Central memory CD8-positive, alpha-beta T cell (primary cell): ENCODE results near the gene WDR18.

Experiments used
- ATAC-seq: fragments of 150-1000 bp; cut with Tn5 transposase; replicated peaks from 2 replicates; pipeline ENCODE4 v1.10.0; 2022; ENCODE audit warnings: mild to moderate bottlenecking, moderate FRiP score, moderate number of reproducible peaks; ENCODE audit not compliant: poor library complexity, severe bottlenecking; ENCODE audit errors: extremely low read depth
- DNase-seq, 2 donors: peaks; one replicate each; pipeline ENCODE4 v3.0.0; 2021; ENCODE audit warnings: low spot score in 2 of 2
- H3K27ac Mint-ChIP-seq: one replicate; pipeline ENCODE4 v1.8.0; 2022; ENCODE audit warnings: low read depth, mild to moderate bottlenecking, moderate library complexity, mixed read lengths
- H3K27me3 Mint-ChIP-seq: one replicate; pipeline ENCODE4 v1.8.0; 2022; ENCODE audit warnings: mixed read lengths
- H3K36me3 Mint-ChIP-seq: one replicate; pipeline ENCODE4 v1.8.0; 2022; ENCODE audit warnings: mild to moderate bottlenecking, moderate library complexity, mixed read lengths; ENCODE audit not compliant: insufficient read depth
- H3K4me1 Mint-ChIP-seq: one replicate; pipeline ENCODE4 v1.8.0; 2022; ENCODE audit warnings: mixed read lengths
- H3K4me3 Mint-ChIP-seq: one replicate; pipeline ENCODE4 v1.8.0; 2022; ENCODE audit warnings: mild to moderate bottlenecking, moderate library complexity, mixed read lengths
- H3K9me3 Mint-ChIP-seq: one replicate; pipeline ENCODE4 v1.8.0; 2022; ENCODE audit warnings: mixed read lengths

The WDR18 gene

GRCh38 chr19:964116-964520 lies 20.0 kb upstream of the WDR18 start:
- DNase-seq (no peak), ATAC-seq (no peak)
- Mint-ChIP-seq H3K27ac (no peak overlapping the region), H3K4me1 (no peaks in the 10 kb centered on the region), H3K4me3 (no peak overlapping the region), H3K36me3 (peaks cover 10% of the 10 kb centered on the region), H3K27me3 (no peaks in the 10 kb centered on the region), H3K9me3 (no peaks in the 10 kb centered on the region)

DNA sequence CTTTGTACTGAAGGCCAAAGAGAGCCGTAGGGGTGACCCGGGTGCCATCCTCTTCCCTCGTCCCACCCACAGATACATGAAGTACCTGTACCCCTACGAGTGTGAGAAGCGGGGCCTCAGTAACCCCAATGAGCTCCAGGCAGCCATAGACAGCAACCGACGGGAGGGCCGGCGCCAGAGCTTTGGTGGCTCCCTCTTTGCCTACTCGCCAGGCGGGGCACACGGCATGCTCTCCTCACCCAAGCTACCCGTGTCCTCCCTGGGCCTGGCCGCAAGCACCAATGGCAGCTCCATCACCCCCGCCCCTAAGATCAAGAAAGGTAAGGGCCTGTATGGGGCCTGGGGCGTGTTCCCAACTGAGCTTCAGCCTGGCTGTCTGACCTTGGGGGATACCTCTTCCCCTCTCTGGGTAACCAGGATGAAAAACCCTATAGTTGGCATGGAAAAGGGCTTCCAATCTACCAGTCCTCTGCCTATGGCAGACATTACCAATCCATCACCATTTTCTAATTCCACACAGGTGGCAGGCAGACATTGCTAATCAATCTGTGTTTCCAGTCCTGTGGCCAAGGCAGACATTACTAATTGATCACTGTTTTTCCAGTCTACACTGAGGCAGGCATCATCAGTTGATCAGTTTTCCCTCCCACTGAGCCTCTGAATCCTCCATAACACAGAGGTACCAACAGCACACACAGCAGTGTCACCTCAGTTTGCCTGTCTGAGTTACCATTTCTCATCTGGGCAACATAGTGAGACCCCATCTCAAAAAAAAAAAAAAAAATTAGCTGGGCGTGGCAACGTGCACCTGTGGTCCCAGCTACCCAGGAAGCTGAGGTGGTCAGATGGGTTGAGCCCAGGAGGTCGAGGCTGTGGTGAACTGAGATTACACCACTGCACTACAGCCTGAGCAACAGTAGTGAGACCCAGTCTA lies 19.1 kb upstream of the WDR18 start:
- Mint-ChIP-seq H3K27me3 (no peaks in the 10 kb centered on the region), H3K4me1 (no peaks in the 10 kb centered on the region), H3K36me3 (peaks cover 12% of the 10 kb centered on the region), H3K4me3 (no peak overlapping the region), H3K9me3 (no peaks in the 10 kb centered on the region), H3K27ac (no peak overlapping the region)
- no peak for DNase-seq
- no peak for ATAC-seq

DNA sequence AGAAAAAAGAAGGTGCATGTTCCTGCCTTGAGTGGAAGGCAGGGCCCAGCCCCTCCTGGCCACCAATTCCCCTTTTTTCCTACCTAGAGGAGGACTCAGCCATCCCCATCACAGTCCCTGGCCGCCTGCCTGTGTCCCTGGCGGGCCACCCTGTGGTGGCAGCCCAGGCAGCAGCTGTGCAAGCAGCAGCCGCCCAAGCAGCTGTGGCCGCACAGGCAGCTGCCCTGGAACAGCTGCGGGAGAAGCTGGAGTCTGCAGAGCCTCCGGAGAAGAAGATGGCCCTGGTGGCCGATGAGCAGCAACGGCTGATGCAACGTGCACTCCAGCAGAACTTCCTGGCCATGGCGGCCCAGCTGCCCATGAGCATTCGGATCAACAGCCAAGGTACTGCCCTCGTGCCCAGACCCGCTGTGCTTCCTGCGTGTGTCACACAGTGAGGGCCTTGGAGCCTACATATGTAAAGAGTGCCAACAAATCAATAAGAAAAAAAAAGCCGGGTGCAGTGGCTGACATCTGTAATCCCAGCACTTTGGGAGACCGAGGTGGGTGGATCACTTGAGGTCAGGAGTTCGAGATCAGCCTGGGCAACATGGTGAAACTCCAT lies 17.6 kb upstream of the WDR18 start:
- Mint-ChIP-seq H3K4me3 (no peak overlapping the region), H3K4me1 (no peaks in the 10 kb centered on the region), H3K36me3 (peaks cover 17% of the 10 kb centered on the region), H3K27me3 (no peaks in the 10 kb centered on the region), H3K9me3 (no peaks in the 10 kb centered on the region), H3K27ac (no peak overlapping the region)
- no peak for ATAC-seq
- DNase-seq, result no peak

GRCh38 chr19:970695-971094 lies 13.4 kb upstream of the WDR18 start:
- no peak for DNase-seq
- Mint-ChIP-seq H3K4me3 (no peak overlapping the region), H3K27me3 (no peaks in the 10 kb centered on the region), H3K36me3 (peaks cover 12% of the 10 kb centered on the region), H3K9me3 (no peaks in the 10 kb centered on the region), H3K27ac (peak overlapping the region; percentile 76), H3K4me1 (no peaks in the 10 kb centered on the region)
- no peak for ATAC-seq

DNA sequence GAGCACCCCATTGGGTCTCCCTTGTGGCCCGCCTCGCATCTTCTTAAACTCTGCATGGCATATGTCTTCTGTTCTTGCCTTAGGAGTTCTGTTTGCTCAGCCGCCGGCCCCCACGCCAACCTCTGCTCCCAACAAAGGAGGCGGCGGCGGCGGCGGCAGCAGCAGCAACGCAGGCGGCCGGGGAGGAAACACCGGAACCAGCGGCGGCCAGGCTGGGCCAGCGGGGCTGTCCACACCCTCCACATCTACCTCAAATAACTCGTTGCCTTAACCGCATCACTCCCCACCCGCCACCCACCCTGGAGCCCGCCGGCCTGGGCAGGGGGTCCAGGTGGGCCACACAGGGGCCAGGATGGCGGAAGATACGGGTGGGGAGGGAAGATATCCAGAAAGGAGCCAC lies 12.3 kb upstream of the WDR18 start:
- Mint-ChIP-seq H3K27me3 (no peaks in the 10 kb centered on the region), H3K4me3 (no peak overlapping the region), H3K9me3 (no peaks in the 10 kb centered on the region), H3K27ac (no peak overlapping the region), H3K36me3 (peaks cover 12% of the 10 kb centered on the region), H3K4me1 (no peaks in the 10 kb centered on the region)
- no peak for ATAC-seq
- no peak for DNase-seq

- H3K4me3 Mint-ChIP-seq, result no peak overlapping the region
- no peaks in the 10 kb centered on the region for H3K9me3 Mint-ChIP-seq
- no peak overlapping the region for H3K27ac Mint-ChIP-seq
- no peaks in the 10 kb centered on the region for H3K4me1 Mint-ChIP-seq
- peaks cover 12% of the 10 kb centered on the region for H3K36me3 Mint-ChIP-seq
- ATAC-seq (no peak), DNase-seq (no peak)
- no peaks in the 10 kb centered on the region for H3K27me3 Mint-ChIP-seq
Measured at GRCh38 chr19:972281-972680, 11.9 kb upstream of the WDR18 start.

DNA sequence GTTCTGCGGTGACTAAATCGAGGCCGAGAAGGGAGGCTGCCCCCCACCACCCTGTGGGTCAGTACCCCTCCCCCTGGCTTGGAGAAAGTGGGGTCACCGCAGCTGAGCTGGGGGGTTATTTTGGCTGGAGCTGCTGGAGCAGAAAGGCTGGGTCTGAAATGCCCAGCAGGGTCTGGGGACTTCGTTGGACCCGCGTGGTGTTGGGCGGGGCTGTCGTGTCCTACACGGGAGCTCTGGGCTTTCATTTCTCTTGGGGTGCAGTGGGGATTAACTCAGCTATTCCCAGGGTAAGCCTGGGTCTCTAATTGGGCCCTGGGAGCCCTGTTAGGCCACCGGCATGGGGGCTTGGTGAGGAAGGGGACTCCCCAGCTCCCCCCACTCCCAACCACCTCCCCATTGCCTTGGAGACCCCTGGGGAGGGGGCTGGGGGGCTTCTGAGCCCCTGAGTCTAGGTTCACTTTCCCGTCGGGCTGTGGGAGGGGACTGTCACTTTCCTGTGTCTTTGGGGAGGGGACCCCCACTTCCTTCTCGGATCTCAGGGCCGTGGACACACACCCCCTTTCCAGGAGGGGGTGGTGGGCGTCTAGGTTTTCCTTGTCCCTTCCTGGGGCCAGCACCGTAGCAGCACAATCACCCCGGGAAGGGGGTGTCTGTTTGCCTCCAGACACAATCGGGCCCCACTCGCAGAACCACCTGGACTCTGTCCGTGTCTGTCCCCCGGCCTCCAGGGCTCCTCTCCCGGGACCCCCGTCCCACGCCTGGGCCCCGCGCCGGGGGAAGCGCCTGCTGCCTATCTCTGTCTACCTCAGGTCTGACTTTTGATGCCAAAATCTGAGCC lies 10.2 kb upstream of the WDR18 start:
- Mint-ChIP-seq H3K36me3 (peaks cover 7% of the 10 kb centered on the region), H3K4me1 (no peaks in the 10 kb centered on the region), H3K4me3 (no peak overlapping the region), H3K27me3 (no peaks in the 10 kb centered on the region), H3K27ac (no peak overlapping the region), H3K9me3 (no peaks in the 10 kb centered on the region)
- ATAC-seq, result no peak
- no peak for DNase-seq

GRCh38 chr19:974564-975257 lies 9.4 kb upstream of the WDR18 start:
- H3K4me3 Mint-ChIP-seq, result no peak overlapping the region
- H3K9me3 Mint-ChIP-seq, result no peaks in the 10 kb centered on the region
- H3K27ac Mint-ChIP-seq, result no peak overlapping the region
- DNase-seq, result no peak
- no peaks in the 10 kb centered on the region for H3K27me3 Mint-ChIP-seq
- no peaks in the 10 kb centered on the region for H3K4me1 Mint-ChIP-seq
- no peak for ATAC-seq
- H3K36me3 Mint-ChIP-seq, result peaks cover 7% of the 10 kb centered on the region

GRCh38 chr19:976476-976875 lies 7.7 kb upstream of the WDR18 start:
- no peak overlapping the region for H3K4me3 Mint-ChIP-seq

DNA sequence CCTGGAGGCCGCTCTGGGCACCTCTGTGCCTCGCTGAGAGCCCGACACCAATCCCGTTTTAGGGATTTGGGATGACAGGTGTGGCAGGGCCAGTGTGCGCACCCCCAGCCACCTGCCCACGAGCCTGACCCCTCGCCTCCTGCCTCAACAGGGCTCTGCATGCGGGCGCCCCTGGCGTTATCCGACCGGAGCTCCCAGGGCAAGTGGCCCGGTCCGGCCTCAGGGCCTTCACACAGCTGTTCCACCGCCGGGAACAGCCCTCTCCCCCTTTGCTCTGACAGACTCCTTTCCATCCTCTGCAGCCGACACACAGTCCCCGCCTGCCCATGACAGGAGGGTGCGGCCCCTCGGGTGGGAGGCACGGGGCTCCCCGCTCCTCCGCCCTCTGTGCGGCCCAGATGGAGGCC lies 7.1 kb upstream of the WDR18 start:
- no peaks in the 10 kb centered on the region for H3K27me3 Mint-ChIP-seq
- no peaks in the 10 kb centered on the region for H3K4me1 Mint-ChIP-seq
- no peak for ATAC-seq

More at GRCh38 chr19:976476-976875, 7.7 kb upstream of the WDR18 start:
- no peak for DNase-seq
- Mint-ChIP-seq H3K4me1 (no peaks in the 10 kb centered on the region), H3K9me3 (no peaks in the 10 kb centered on the region), H3K27ac (no peak overlapping the region), H3K27me3 (no peaks in the 10 kb centered on the region), H3K36me3 (no peaks in the 10 kb centered on the region)
- ATAC-seq, result no peak

GRCh38 chr19:979318-979741 lies 4.8 kb upstream of the WDR18 start:
- ATAC-seq (no peak), DNase-seq (no peak)
- Mint-ChIP-seq H3K9me3 (no peaks in the 10 kb centered on the region), H3K27me3 (no peaks in the 10 kb centered on the region), H3K4me3 (no peak overlapping the region), H3K4me1 (peaks cover 3% of the 10 kb centered on the region), H3K27ac (no peak overlapping the region), H3K36me3 (peaks cover 2% of the 10 kb centered on the region)

More for the DNA sequence above, 7.1 kb upstream of the WDR18 start:
- Mint-ChIP-seq H3K27ac (no peak overlapping the region), H3K9me3 (no peaks in the 10 kb centered on the region), H3K36me3 (no peaks in the 10 kb centered on the region), H3K4me3 (no peak overlapping the region)
- no peak for DNase-seq
